ENCODE measurements around the gene C1orf232.

The C1orf232 gene

GRCh38 chr1:26156285-26157038 is 12.3 kb downstream of the C1orf232 start:
- no peak for DNase-seq

GRCh38 chr1:26155370-26156284 is 13.1 kb downstream of the C1orf232 start:
- DNase-seq: no peak

- DNase-seq: no peak
Observed at GRCh38 chr1:26154750-26155149, 14.0 kb downstream of the C1orf232 start.

DNA sequence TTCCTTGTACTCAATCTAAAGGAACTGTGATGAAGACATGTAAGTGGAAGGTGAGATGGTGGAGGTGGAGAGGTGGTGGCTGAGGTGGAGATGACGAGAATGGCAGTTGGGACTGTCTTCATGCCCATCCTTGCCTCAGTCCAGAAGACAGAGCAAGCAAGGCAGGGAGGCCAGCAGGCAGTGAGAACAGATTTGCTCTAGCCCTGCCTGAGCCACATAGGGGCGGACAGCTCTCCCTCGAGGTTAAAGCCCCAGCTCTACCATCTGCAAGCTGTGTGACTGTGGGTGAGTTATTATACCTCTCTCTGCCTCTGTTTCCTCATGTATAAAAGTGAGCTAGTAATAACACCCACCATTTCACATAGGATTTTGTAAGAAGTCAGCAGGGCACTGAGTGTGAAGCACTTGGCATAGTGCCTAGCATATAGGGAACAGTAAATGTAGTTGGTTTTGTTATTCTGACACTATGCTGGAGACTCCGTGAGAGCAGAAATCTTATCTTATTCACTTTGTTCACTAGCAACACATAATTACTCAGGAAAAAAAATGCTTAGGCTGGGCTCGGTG is 14.7 kb downstream of the C1orf232 start:
- DNase-seq: no peak

- DNase-seq: no peak
Observed at GRCh38 chr1:26148887-26149286, 19.9 kb downstream of the C1orf232 start.

GRCh38 chr1:26145960-26146294 is 22.8 kb downstream of the C1orf232 start:
- no peak for DNase-seq

DNA sequence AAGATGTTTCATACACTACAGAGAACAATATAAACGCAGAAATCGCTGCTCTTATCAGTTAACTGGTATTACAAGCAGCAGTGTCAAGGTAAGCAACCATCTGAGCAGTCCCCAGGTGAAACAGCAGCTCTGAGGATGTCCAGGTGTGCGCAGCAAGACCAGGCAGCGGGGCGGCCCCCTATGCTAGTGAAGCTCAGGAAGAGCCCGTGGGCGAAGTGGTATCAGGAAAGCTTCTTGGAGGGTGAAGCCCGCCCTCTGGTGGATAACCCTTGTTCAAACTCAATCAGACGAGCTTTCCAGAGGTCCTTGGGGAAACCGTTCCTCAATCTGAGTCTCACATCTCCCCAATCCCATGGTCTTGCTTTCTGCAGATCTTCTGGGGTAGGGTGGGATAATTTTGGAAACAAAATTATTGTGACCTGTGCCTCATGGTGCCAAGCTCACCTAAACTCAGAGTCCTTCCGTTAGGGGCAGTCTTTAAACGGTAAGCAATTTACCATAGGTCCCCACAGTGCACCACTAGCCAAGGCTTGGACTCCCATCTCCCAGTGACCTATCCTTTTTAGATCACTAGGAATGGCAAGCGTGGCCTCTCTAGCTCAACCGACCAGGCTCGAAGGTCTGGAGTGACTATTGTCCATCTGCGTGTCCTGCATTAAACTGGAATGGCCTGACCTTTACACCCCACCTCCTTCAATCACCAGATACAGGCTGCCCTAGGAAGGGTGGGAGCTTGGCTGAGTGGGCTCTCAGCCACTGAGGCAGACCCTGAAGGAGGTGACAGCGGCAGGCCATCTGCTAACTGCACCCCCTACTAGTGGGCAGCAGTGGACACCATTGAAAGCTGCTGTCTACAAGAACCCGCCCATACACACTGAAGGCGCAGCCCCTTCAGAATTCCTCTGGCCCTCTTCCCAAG is 23.5 kb downstream of the C1orf232 start:
- peak; percentile 77 to 79 for DNase-seq

DNA sequence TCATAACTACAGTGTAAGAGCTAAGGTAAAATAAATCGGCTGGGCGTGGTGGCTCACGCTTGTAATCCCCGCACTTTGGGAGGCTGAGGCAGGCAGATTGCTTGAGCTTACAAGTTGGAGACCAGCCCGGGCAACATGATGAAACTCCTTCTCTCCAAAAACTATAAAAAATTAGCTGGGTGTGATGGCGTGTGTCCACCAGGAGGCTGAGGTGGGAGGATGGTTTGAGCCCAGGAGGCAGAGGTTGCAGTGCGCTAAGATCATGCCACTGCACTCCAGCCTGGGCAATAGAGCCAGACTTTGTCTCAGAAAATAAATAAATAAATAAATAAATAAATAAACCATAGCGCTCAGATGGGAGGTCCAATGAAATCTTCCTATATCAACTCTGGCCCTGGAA is 26.6 kb downstream of the C1orf232 start:
- DNase-seq: no peak

DNA sequence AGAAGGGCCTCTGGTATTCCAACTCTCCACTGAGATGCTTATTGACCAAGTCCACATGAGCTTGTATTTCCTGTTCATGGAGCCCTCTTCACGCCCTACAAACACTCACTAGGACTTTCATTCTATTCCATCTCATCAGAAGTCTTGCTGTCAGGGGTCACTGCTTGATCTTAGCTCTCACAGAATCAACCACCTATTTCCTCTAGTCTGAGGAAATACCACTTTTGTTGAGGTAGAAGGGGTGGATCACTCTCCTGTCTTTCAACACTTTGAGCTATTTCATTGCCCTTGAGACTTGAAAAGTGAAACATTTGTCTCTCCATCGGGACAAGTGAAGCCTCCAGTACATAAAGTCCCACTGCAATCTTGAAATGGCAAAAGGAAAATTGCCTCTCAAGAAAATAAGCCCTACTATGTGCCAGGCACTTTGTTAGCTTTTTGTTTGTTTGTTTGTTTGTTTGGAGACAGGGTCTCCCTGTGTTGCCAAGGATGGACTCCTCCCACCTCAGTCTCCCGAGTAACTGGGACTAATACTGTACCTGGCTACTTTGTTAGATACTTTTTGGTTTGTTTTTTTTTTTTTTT is 29.7 kb downstream of the C1orf232 start:
- DNase-seq: no peak

GRCh38 chr1:26134466-26134865 is 34.3 kb downstream of the C1orf232 start:
- DNase-seq: no peak

DNA sequence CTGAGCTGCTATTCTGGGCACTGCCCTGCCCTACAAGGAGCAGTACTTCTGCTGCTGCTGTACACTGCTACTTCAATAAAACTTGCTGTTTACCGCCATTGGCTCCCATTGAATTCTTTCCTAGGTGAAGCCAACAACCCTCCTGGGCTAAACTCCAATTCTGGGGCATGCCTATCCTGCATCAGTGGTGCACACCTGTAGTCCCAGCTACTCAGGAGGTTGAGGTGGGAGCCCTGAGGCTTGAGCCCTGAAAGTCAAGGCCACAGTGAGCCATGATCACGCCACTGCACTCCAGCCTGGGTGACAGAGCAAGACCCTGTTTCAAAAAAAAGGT is 36.0 kb downstream of the C1orf232 start:
- no peak for DNase-seq

GRCh38 chr1:26132128-26132833 is 36.5 kb downstream of the C1orf232 start:
- DNase-seq: no peak

- no peak for DNase-seq
Observed at GRCh38 chr1:26130695-26131094, 38.1 kb downstream of the C1orf232 start.

- DNase-seq: no peak
Observed at GRCh38 chr1:26129778-26130177, 39.0 kb downstream of the C1orf232 start.

DNA sequence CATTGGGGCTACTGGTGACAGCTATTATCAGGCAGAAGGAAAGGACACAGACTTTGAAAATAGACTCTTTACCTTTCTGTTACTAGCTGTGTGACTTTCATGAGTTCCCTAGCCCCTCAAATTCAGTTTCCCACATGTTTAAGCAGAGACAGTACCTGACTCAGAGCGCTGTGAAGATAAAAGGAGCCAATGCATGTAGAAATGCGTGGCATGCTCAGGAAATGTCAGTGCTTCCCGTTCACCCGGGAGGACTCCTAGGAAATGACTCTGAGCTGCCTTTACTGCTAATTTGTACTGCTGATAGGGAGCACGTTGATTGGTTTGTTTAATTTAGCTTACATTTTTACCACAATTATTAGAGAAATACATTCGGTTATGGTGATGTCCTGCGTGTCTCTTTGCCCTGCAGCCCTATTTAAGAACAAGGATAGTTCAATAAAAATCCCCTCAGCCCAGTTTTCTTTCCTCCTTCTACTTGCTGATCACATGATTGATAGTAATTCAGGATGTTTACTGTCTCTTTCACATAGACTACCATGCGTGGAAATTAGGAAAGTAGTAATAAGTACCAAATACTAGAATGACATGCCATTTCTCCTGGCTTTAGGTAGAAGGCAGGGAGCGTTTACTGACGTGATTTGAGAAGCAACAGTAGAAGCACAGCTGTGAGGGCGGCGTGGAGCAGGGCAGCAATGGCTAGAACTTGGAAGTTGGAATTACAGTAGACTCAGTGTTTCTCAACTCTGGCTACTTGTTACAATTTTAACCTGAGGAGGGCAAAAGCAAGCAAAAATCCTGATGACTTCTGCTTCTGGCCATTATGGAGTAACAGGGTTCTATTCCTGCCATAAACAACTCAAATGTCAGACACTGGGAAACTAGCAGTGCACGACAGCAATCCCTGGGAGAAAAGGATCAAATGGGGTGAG is 41.3 kb downstream of the C1orf232 start:
- DNase-seq: no peak

DNA sequence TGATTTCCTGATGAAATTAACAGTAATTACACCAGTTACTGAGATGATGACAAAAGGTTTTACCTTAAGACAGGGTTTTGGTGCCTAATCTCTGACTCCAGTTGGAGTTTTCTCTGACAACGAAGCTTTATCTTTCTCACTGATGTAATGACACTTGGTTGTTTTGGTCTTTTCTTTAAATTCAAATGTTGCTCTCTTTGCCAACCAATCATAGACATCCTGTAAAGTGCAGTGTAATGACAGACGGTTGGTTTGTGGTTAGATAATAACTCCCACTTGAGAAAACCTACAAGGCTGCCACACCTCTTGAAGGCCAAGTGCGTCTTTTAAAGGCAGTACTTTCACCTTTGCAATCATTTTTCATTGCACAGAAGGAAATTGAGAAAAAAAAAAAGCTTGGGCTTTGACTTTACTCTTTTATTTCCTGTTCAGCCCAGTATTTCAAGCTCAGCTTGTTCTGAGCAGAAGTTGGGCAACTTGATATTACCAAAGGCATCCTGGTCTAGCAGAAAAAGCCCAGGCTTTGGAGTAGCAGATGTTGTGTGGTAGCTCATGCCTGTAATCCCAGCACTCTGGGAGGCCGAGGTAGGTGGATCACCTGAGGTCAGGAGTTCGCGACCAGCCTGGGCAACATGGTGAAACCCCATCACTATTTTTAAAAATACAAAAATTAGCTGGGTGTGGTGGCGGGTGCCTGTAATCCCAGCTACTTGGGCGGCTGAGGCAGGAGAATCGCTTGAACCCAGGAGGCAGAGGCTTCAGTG is 42.3 kb downstream of the C1orf232 start:
- peak; percentile 72 to 91 for DNase-seq

- no peak for DNase-seq
Observed at GRCh38 chr1:26125946-26126320, 42.8 kb downstream of the C1orf232 start.

- no peak for DNase-seq
Observed at GRCh38 chr1:26125382-26125781, 43.4 kb downstream of the C1orf232 start.

GRCh38 chr1:26124418-26125331 is 44.1 kb downstream of the C1orf232 start:
- no peak for DNase-seq
